ENCODE data around the gene EGR1. TPM values are rescaled to one million over a fixed set of nuclear protein-coding genes. Genes with fewer than 3 reads are reported as not detected.
"Not testable (repeated sequence)": the region's sequence is repeated elsewhere in the genome, so short reads cannot be mapped to it uniquely, and the experiment has no call there.

Gene EGR1
- total RNA-seq, 3 donors from 2014 or later, result 11.8 to 61.0 (median 18.4) TPM

DNA sequence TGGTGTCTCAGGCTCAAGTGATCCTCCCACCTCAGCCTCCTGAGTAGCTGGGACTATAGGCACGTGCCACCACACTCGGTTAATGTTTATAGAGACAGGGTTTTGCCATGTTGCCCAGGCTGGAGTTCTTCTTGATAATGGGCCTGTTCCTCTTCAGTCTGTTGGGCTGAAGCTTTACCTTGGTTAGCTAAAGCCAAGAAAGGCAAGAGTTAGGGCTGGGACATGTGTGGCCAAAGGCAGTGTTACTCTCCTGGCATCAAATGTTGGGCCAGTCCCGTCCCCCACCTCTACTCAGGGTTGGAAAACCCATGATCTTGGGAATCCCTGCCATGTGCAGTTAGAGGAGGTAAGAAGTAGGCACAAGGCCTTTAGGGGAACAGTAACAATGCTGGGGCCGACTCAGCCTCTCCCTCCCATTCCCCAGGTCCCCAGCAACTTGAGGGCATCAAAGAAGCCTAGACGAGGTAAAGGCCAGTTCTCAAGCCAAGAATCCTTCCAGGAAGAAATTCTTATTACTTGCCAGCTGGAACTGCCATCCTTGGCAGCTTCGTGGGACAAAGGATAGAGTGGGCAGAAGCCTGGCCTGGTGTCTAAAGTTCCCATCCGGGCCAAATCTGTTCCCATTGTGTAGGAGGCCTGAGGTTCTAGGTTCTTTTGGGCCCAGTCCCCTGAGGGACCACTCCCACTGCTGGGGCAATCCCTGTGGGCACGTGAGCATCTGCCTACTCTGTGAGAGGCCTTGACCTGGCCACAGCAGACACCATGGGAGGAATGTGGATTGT is 4.5 kb downstream of the EGR1 start:
- peak in 1 of 2 donors; percentile 78 for DNase-seq (ENCODE audit: low spot score in 2 of 2)
- H3K27me3 ChIP-seq, result no peaks in the 10 kb centered on the region
- no peaks in the 10 kb centered on the region for H3K36me3 ChIP-seq
- no peaks in the 10 kb centered on the region for H3K9me3 ChIP-seq
- peak in 2 of 3 donors; percentile 76 to 100 for TF ChIP-seq POLR2AphosphoS5 (IDR thresholded peaks at IDR 0.05)
- TF ChIP-seq POLR2A (IDR thresholded peaks at IDR 0.05), result peak; percentile 51
- TF ChIP-seq, protein P1, sequence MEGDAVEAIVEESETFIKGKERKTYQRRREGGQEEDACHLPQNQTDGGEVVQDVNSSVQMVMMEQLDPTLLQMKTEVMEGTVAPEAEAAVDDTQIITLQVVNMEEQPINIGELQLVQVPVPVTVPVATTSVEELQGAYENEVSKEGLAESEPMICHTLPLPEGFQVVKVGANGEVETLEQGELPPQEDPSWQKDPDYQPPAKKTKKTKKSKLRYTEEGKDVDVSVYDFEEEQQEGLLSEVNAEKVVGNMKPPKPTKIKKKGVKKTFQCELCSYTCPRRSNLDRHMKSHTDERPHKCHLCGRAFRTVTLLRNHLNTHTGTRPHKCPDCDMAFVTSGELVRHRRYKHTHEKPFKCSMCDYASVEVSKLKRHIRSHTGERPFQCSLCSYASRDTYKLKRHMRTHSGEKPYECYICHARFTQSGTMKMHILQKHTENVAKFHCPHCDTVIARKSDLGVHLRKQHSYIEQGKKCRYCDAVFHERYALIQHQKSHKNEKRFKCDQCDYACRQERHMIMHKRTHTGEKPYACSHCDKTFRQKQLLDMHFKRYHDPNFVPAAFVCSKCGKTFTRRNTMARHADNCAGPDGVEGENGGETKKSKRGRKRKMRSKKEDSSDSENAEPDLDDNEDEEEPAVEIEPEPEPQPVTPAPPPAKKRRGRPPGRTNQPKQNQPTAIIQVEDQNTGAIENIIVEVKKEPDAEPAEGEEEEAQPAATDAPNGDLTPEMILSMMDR (IDR thresholded peaks at IDR 0.05), result no peak
- peak overlapping the region; percentile 66 to 67 for H3K27ac ChIP-seq
- peak overlapping the region in 2 of 3 donors; percentile 1 to 83 for H3K4me3 ChIP-seq
- peaks cover 6 to 8% of the 10 kb centered on the region in 2 donors for H3K4me1 ChIP-seq
- intact Hi-C loops (cut with DNase I; ENCODE audit: low total_unique reads), result no loop called here

DNA sequence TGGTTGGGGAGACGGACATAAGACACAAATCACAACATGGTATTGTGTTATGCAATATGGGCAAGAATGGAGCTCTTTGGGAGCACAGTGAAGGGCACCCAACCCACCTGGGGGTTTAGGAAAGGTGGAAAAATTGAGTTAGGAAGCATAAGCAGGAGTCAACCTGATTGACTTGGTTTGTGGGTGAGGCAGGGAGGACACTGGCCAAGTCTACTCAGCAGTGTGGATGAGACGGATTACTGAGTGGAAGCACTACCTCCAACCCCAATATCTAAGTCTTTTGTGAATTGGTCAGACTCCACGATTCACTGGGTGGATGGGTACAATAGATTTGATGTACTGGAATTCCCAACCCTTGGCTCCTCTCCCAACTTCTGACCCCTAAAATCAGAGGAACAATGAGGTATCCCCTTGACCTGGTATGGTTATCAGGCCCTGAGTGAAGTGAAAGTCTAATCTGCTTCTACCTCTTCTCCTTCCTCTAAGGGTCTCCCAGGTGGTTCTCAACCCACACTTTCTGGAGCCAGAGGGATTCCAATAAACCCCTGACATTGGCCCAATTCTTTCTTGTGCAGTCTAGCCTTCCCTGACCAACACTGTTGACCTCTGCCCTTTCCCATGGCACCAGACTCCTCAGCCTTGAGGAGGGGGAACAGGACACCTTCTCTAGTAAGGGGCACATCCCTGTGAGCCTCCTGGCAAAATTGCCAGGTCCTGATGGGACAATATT is 5.2 kb downstream of the EGR1 start:
- peak in 1 of 2 donors; percentile 41 for DNase-seq (ENCODE audit: low spot score in 2 of 2)
- H3K4me3 ChIP-seq, result no peak overlapping the region
- no peaks in the 10 kb centered on the region for H3K27me3 ChIP-seq
- peak overlapping the region; percentile 66 to 67 for H3K27ac ChIP-seq
- H3K9me3 ChIP-seq, result no peaks in the 10 kb centered on the region
- intact Hi-C loops (cut with DNase I; ENCODE audit: low total_unique reads), result no loop called here
- H3K36me3 ChIP-seq, result no peaks in the 10 kb centered on the region
- TF ChIP-seq POLR2AphosphoS5 (IDR thresholded peaks at IDR 0.05) (peak in 1 of 3 donors; percentile 86), POLR2A (IDR thresholded peaks at IDR 0.05) (peak; percentile 33)
- TF ChIP-seq, protein P1 (IDR thresholded peaks at IDR 0.05), result no peak
- H3K4me1 ChIP-seq, result peaks cover 6 to 8% of the 10 kb centered on the region in 2 donors

DNA sequence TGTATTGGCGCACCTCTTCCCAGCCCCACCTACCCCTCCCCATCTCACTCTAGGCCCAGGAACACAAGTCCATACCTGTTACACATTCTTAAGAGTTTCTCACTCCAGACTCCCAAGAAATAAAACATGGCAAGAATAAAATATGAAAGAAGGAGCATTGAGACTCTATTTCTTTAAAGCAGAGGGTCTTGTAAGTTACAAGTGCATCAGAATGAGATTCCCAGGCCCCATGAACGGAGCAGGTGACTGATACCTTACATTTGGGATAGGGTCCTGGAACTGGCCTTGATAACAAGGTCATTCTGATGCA is 5.7 kb downstream of the EGR1 start:
- Histone ChIP-seq H3K4me3 (no peak overlapping the region), H3K36me3 (no peaks in the 10 kb centered on the region), H3K27ac (peak overlapping the region; percentile 66 to 67), H3K27me3 (no peaks in the 10 kb centered on the region), H3K9me3 (no peaks in the 10 kb centered on the region), H3K4me1 (peaks cover 6 to 8% of the 10 kb centered on the region in 2 donors)
- TF ChIP-seq POLR2AphosphoS5 (IDR thresholded peaks at IDR 0.05) (no peak), POLR2A (IDR thresholded peaks at IDR 0.05) (no peak)
- TF ChIP-seq, protein P1 (IDR thresholded peaks at IDR 0.05), result no peak
- no peak for DNase-seq (ENCODE audit: low spot score in 2 of 2)
- intact Hi-C loops (cut with DNase I; ENCODE audit: low total_unique reads), result no loop called here

DNA sequence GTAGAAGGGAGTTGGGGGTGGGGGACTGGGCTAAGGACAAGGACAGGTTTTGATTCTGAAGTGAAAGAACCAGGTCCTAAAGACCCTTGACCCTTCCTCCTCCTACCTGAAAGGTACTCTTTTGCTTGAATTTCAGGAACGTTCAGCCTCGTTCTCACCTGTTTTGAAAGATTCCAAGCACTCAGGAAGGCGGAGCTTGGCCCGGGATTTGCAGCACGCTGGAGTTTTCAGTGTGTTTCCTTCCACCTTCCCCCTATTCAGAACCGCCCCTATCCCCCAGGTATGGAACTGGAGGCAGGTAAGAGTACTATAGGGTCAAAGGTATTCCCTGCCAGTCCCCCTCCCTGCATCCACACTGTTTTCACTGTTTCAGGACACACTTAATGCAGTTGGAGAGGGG is 7.1 kb downstream of the EGR1 start:
- Histone ChIP-seq H3K27me3 (no peaks in the 10 kb centered on the region), H3K4me3 (no peak overlapping the region), H3K27ac (peak overlapping the region; percentile 1 to 61), H3K36me3 (no peaks in the 10 kb centered on the region), H3K4me1 (peaks cover 6 to 8% of the 10 kb centered on the region in 2 donors), H3K9me3 (no peaks in the 10 kb centered on the region)
- no peak for DNase-seq (ENCODE audit: low spot score in 2 of 2)
- intact Hi-C loops (cut with DNase I; ENCODE audit: low total_unique reads), result no loop called here
- TF ChIP-seq POLR2AphosphoS5 (IDR thresholded peaks at IDR 0.05), result peak in 1 of 3 donors; percentile 15
- no peak for TF ChIP-seq POLR2A (IDR thresholded peaks at IDR 0.05)
- TF ChIP-seq, protein P1 (IDR thresholded peaks at IDR 0.05), result no peak

DNA sequence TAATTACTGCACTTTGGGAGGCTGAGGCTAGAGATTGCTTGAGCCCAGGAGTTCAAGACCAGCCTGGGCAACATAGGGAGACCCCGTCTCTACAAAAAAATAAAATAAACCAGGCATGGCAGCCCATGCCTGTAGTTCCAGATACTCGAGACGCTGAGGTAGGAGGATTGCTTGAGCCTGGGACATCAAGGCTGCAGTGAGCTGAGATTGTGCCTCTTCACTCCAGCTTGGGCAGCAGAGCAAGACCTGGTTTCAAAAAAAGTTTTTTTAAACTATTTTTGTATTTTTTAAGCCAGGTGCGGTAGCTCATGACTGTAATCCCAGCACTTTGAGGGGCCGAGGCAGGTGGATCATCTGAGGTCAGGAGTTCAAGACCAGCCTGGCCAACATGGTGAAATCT is 7.9 kb downstream of the EGR1 start:
- H3K27me3 ChIP-seq; DNase-seq (ENCODE audit: low spot score in 2 of 2); H3K36me3 ChIP-seq; H3K27ac ChIP-seq; intact Hi-C loops (cut with DNase I; ENCODE audit: low total_unique reads); H3K4me1 ChIP-seq; H3K9me3 ChIP-seq; H3K4me3 ChIP-seq: not testable (repeated sequence)
